HG03439 (cell line): ENCODE measurements around the gene FBXL13.
"Not testable (repeated sequence)": the region's sequence is repeated elsewhere in the genome, so short reads cannot be mapped to it uniquely, and the experiment has no call there.

ENCODE experiments used
- ATAC-seq: cut with Tn5 transposase; IDR thresholded peaks from one replicate; pipeline ENCODE4 v1.9.1; 2021; ENCODE audit warnings: mild to moderate bottlenecking, moderate library complexity; ENCODE audit not compliant: unreplicated experiment

Gene FBXL13

DNA sequence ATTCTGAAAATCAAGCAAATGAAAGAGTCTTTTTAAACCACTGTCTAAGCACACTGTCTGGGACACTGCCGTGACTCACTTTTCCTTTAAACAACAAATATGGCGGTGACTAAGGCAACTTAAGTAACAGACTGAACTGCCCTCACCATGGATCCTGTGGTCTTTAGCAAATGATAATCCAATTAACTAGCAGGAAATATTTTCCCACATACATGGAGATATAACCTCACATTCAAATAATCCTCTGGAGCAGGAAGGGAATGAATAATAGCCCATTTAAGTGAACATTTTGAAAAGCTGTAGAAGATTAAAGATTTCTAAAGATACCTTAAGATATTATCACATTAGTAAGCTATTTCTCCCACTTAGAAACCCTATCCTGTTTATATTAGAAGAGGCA, 202.1 kb downstream of the FBXL13 start:
- ATAC-seq = no peak

DNA sequence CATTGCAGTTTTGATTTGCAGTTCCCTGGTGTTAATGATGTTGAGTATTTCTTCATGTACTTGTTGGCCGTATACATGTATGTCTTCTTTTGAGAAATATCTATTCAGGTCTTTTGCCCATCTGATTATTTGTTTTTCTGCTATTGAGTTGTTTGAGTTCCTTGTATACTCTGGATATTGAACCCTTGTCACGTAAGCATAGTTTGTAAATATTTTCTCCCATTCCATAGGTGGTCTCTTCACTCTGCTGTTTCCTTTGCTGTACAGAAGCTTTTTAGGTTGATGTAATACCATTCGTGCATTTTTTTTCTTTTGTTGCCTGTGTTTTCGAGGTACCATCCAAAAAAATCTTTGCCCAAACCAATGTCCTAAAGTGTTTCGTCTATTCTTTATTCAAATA, 205.4 kb downstream of the FBXL13 start:
- ATAC-seq = no peak

DNA sequence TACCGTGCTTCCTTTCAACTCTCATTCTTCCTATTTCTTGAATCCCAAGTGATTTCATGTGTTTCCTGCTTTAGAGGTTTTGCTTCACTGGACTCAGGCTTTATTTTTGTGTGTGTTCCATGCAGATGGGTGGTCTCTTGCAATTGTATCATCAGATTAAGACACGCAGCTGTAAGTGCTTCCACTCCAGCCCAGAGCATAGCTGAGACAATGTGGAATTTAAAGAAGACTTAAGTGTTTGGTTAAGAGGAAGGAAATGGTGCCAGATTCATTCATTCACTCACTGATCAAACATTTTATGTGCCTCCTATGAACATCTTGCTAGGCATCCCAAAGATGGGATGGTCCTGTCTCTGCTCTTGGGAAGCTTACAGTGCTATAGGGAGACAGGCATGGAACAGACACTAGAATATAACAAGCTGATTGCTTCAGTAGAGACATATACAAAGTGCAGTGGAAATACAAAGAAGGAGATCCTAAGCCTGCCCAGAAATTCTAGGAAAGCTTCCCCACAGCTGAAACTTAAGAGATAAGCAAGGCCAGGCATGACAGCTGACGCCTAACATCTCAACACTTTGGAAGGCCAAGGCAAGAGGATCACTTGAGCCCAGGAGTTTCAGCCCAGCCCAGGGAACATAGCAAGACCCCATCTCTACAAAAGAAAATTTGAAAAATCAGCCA, 207.9 kb downstream of the FBXL13 start:
- no peak for ATAC-seq

- ATAC-seq = no peak
Measured at GRCh38 chr7:102864958-102865357, 209.6 kb downstream of the FBXL13 start.

DNA sequence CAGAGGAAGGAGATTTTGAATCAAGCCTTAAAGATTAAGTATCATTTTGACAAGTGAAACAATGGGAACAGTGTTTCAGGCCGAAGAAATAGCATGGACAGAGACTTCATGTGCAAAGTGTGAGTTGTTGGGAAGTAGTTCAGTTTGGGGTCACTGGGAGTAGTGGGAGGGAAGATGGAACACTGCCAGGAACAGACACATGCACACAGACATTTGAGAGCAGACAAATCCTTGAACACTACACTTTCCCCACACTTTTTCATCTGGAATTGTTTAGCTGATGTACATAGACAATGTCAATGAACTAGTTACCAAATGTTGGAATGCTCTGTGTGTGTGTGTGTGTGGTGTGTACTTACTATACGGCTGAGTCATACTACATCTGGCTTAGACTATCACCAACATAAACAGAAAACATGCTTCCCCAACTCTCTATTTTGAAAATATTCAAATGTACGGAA, 214.2 kb downstream of the FBXL13 start:
- ATAC-seq = no peak

DNA sequence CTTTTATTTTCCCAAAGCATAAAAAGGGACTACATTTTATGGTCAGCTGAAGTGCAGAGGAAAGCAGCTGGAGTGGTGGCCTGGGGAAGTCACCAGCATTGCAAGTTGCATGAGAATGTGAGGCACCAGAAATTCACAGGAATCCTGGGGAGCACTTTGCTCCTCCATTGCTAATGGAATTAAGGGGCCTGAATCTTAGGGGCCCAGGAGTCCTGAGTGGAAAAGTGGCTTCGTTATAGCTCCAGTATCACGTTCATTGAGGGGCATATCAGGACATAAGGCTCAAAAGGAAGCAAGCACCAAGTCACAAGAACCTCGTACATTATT, 214.8 kb downstream of the FBXL13 start:
- ATAC-seq = no peak

- no peak for ATAC-seq
Measured at GRCh38 chr7:102859084-102859798, 215.4 kb downstream of the FBXL13 start.

DNA sequence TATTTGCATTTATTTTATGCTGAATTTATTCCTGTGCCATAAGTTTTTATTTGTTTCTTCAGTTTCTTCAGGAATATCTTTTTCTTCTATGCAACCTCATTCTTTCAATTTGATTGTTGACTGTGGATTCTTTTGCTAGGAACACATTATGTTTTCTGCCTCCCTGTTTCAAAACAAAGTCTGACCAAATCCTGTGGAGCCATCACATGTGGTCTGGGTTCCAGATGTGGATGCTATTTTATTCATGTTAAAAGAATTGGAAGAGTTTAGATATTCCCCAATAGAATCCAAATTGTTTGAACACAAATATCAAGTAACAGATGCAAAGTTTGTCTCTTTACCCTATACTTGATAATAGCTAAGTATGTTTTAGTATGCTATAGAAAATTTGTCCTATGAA, 218.6 kb downstream of the FBXL13 start:
- ATAC-seq = no peak

- no peak for ATAC-seq
Measured at GRCh38 chr7:102849538-102849937, 225.1 kb downstream of the FBXL13 start.

DNA sequence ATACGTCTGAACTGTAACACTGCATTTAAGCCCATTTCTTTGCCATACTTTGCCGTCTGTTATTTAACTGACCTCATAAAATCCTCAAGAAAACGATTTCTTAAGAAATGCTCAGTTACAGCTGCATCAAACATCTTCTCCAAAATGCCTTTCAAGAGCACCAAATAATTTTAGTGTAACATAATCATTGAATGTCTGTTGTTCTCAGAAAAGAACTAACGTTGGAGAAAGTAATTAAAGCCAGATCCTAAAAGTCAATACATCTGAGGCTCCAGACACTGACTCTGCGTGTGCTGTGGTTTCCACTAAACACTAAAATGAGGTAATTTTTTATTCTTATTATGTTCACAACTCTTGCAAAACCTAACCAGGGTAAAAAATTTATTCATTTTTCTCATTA, 225.5 kb downstream of the FBXL13 start:
- ATAC-seq = no peak

GRCh38 chr7:102845346-102845745, 229.2 kb downstream of the FBXL13 start:
- ATAC-seq = no peak

- ATAC-seq = peak; percentile 58
Measured at GRCh38 chr7:102843850-102844249, 230.7 kb downstream of the FBXL13 start.

DNA sequence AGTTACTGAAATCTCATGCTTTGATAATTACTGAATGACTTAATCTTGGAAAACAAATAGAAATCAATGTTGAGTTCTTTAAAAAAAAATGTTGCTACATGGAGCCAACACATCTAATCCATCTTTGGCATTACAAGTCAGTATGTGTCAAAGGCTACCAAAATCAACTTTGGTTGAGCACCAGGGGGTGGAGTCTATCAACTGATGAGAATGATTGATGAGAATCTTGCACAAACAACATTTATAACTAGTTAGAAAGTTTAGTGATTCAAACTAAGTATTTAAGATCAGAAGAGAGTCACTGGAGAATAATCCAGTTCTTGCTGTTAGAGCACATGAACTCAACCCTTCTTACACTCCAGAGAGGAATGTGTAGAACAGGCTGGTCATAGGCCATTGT, 232.3 kb downstream of the FBXL13 start:
- no peak for ATAC-seq

DNA sequence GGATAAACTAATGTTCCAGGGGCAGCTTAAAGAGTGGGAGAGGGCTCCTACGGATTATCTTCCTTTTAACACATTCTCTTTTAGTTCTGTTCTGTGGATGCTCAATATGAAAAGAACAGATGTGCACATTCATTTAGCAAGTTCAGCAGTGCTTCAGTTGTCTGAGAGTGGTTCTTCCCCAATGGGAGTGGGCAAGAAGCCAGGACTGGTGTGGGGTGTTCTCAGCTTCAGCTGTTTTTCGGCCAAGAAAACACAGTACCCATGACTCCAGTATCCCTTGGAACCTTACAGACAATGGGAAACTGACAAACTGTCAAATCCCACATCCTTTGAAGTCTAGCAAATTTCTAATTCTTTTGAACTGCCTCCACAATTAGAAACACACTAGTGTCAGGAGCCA, 233.3 kb downstream of the FBXL13 start:
- no peak for ATAC-seq

- no peak for ATAC-seq
Measured at GRCh38 chr7:102840404-102840803, 234.2 kb downstream of the FBXL13 start.

DNA sequence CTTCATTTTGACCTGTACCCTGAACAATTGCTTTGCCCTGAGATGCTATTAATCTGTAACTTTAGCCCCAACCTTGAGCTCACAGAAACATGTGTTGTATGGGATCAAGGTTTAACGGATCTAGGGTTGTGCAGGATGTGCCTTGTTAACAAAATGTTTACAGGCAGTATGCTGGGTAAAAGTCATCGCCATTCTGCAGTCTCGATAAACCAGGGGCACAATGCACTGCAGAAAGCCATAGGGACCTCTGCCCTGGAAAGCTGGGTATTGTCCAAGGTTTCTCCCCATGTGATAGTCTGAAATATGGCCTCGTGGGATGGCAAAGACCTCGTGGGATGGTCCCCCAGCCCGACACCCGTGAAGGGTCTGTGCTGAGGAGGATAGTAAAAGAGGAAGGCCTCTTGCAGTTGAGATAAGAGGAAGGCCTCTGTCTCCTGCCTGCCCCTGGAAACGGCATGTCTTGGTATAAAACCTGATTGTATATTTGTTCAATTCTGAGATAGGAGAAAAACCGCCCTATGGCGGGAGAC, 236.0 kb downstream of the FBXL13 start:
- not testable (repeated sequence) for ATAC-seq

DNA sequence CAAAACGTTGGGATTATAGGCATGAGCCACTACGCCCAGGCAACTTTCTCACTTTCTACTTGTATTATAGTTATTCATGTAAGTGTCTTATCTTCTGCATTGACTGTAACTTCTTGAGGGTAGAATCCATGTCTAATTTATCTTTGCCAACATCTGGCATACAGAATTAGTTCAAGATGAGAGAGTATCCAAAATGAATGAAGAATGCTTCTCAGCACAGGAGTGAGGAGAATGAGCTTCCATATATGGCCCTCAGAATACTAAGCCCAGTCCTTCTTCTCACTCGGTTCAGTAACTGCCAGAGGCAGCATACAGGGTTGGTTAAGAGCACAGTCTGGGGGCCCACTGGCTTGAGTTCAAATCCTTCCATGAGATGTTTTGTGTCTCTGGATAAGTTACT, 236.8 kb downstream of the FBXL13 start:
- ATAC-seq = no peak

DNA sequence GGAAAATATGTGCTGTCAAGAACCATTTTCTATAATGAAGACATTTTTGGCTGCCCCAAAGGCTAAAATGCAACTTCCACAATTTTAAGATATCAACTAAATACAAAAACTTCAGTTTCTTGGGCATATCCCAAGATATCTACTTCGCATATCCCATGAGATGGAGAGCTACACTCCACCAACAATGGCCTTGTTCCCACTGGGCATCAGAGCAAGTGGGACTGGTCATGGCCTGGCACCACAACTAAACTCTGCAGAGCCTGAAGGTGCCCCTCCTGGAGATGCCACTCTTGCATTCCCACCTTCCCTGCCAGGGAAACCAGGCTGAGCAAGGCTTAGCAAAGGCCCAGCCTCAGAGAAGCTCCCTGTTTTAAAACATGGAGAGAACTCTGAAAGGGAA, 237.6 kb downstream of the FBXL13 start:
- no peak for ATAC-seq

DNA sequence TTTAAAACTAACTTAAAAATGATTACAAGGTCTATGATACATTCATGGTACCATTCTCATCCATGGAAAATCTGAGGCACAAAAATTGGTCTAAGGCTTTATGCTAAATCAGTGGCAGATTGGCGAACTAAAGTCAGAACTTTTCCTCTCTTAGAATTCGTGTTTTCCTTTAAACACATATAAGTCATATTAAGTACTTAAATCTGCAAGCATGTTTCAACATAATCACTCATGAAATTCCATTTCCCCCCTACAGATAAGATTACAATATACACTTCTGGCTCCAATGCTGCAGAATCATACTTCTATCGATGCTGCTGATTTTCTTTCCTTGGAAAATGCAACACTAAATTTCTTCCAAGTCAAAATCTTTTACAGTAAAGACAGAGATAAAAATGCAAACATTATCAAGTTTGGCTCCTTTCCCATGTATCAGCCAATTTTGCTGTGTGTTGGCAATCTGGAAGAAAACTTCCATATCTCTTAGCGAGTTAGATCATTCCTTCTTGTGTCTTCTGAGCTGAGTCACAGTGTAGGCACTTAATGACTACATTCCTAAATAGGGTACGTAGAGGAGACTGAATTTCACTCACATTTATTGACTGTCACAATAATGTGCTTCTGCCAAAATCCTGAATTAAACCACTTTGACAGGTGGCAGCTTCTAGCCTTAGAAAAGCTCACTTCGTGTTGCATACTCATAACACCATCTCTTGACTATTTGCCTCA, 238.2 kb downstream of the FBXL13 start:
- ATAC-seq = no peak

DNA sequence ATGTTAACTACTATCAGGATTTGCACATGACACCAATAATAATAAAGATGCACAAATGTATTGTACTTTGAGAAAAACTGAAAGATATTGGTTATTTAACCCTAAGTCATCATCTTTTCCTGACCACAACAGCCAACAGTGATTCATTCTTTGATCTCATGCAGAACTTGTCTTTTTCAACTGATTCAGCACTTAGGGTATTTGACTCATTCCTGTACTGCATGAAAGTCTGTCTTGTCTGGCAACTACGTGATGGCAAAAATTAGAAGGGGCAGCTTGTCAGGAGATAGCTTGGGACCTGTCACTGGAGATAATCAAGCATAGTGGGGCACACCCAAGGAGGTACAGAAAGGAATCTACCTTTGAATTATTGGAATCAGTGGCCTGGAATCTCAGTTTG, 239.6 kb downstream of the FBXL13 start:
- ATAC-seq = peak; percentile 95

GRCh38 chr7:102834466-102834865, 240.1 kb downstream of the FBXL13 start:
- no peak for ATAC-seq

DNA sequence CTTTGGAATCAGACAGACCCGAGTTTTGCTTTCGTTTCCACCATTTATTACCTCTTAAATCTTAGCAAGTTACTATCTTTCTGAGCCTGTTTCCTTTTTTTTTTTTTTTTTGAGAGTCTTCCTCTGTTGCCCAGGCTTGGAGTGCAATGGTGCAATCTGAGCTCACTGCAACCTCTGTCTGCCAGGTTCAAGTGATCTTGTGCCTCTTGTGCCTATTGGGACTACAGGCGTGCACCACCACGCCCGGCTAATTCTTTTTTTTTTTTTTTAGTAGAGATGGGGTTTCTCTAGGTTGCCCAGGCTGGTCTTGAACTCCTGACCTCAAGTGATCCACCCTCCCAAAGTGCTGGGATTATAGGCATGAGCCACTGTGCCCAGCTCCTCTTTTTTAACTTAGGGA, 241.3 kb downstream of the FBXL13 start:
- ATAC-seq = no peak
